NCI-H2171 treated with DMSO at 0.1 percent for 48 hours (cell line): Measurements from ENCODE around the gene PPP1CA.
A peak's percentile ranks its signal among the peaks of the same experiment; 100 is the strongest.

Experiments
- DNase-seq: peaks from one replicate; lab custom pipeline; 2025; lab: John Stamatoyannopoulos, UW

PPP1CA gene

GRCh38 chr11:67369275-67369674, 32.4 kb downstream of the PPP1CA start:
- no peak for DNase-seq

DNA sequence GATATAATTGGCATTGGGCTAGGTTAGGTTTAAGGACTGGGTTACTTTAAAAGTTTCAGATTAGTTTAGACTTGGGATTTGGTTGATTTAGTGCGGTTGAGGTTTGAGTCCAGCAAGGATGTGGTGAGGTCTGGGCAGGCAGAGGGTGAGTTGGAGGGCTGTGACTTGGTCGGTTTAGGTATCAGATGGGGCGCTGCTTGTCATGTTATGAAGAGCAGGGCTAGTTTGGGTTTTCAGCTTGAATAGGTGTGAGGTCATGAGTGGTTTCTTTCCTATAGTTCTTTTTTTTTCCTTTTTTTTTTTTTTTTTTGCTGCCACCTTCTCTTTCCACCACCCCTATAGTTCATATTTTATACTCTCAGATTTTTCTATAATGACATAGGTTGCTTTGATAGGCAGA, 33.0 kb downstream of the PPP1CA start:
- DNase-seq, result no peak

GRCh38 chr11:67367761-67368227, 33.9 kb downstream of the PPP1CA start:
- peak; percentile 86 for DNase-seq

GRCh38 chr11:67366961-67367760, 34.5 kb downstream of the PPP1CA start:
- peak; percentile 63 for DNase-seq

GRCh38 chr11:67366546-67366945, 35.1 kb downstream of the PPP1CA start:
- DNase-seq, result peak; percentile 42

DNA sequence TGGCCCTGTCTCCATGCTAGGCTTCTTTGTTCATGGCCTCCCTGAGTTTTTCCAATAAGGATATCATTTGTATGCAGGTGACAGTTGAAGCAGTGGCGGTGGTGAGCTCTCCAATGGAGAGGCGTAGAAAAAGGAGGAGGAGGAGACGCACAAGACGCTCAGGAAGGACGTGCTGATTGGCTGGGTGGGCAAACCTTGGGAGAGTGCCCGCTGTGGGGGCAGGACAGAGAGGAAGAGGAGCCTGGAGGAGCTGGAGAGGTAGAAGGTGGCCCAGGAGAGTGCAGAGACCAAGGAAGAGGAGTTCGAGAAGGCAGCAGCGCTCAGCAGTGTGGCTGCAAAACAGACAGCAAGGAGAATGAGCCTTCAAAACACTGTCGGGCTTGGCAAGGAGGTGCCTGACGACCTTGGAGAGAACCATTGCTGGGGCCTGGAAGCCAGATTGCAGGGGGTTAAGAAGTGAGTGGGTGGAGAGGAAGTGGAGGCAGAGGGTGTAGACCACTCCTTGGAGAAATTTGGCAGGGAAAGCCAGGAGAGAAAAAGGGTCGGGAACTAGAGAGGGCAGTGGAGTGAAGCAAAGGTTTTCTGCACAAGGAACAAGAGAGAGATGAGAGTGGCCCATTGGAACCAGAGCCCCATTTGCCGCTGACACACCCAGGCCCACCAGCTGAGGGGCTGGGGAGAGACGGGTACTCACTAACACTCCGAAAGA, 35.8 kb downstream of the PPP1CA start:
- no peak for DNase-seq

DNA sequence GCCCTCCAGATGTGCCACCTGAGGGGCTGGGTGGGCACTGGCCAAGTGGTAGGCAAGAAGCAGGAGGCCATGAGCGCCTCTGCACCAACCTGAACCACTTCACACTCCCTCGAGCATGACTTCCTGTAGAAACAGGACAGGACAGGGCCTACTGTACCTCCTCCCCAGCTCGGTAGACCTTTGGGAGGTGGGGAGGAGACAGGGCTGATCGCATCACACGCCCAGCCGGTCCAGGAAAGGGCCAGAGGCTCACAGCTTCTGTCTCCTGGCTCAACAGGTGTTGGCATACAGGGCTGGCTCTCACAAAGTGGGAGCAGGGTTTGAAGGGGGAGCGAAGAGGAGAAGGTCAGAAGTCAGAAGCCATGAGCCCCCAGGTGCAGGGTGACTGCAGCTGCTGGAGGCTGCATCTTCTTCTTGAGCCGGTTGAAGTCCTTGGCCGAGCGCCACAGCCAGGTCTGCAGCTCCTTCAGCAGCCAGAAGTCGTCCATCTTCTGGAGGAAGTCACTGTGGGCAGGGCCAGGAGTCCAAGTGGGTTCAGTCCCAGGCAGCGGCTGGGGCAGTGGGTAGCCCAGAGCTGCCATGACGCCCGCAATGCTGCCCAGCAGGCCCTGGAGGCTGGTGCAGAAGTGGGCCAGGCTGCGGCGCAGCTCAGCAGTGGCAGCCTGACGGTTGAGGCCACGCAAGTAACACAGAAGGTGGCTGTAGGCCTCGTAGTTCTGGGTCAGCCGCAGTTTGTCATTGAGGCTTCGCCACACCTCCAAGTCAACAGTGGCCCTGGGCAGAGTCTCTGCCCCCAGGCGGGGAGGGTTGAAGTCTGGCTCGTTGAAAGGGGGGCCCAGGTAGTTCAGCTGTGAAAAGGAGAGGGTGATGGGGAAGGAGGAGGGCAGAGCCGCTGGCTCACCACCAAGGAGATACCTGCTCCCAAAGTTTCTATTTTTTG, 36.6 kb downstream of the PPP1CA start:
- DNase-seq, result no peak

DNA sequence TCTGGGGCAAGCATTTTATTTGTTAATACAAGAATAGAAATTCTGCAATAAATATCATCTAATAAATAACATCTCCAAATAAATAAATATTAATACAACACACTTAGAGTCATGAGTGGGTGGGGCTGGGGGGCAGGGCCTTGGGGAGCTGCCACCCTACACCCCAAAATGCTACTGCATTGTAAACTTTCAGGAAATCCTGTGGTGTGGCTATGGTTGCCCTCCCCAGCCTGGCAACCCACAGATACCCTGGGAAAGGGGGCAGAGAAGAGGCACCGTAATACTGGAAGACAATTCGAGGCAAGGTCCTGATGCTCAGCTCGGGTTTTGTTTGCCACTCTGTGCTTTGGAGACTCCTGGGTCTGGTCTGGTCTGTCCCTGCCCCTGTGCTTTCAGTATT, 37.5 kb downstream of the PPP1CA start:
- DNase-seq, result no peak

DNA sequence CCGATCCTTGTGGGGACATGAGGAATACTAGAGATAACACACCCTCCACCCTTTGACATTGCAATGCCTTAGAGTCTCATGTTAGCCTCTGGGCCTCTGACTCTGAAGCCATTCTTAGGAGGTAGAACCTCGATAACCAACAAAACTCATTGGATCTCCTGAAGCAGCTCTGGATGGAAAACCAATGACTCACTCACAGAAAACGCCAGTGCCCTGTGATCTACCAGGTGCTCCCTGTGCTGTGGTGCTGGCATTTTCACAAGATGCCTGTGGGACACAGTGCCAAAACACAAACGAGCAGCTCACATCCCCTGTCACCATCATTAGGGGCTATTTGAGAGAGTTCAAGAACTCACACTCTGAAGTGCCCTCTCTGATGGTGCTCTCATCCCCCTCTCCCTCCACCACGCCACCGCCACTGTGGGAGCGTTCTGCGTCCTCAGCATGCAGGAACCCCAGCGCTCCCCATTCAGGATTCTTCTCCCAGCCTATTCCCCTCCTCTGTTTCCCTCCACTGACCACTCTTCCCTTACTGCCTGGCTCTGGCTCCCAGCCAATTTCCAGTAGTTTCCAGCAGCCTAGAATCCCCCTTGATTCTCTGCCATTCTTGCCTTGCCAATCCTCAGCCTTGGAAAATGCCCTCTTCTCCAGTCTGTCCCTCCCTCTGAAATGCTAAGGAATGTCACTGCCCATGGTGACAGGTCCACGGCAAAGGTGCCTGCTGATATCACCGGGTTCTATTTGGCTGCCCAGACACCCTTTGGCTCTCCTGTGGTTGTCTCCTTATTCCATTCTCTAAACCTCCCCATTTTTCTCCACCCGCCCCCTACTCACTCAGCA, 43.6 kb downstream of the PPP1CA start:
- no peak for DNase-seq

DNA sequence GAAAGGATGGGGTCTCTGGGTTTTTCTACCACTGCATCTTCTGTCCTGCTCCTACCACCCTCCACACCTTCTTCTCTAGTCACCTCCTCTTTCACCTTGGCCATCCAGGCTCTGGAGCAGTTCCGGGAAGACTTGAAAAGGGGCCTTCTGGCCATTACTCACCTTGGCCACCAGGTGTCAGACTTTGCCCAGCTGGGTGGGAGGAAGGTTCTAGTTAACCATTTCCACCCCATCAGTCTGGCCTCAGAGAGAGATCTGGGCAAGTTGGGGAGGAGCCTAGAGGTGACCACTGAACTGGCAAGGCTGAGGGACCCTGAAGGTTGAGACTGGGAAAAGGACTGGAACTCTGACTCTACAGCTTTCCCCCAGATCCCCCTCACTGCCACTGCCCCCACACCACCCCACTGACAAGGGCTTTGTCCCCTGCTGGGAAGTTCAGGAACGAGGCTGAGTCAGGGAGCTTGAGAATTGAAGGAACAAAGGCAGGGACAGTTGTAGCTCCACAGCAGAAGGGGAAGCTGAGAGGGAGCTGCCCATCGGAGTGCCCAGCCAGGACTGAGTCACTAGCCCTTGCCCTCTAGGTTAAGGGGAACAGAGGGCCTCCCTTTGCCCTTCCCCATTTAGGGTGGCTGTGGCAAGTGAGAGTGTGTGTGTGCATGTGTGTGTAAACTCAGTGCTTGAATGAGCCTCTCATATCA, 44.6 kb downstream of the PPP1CA start:
- peak; percentile 59 for DNase-seq

DNA sequence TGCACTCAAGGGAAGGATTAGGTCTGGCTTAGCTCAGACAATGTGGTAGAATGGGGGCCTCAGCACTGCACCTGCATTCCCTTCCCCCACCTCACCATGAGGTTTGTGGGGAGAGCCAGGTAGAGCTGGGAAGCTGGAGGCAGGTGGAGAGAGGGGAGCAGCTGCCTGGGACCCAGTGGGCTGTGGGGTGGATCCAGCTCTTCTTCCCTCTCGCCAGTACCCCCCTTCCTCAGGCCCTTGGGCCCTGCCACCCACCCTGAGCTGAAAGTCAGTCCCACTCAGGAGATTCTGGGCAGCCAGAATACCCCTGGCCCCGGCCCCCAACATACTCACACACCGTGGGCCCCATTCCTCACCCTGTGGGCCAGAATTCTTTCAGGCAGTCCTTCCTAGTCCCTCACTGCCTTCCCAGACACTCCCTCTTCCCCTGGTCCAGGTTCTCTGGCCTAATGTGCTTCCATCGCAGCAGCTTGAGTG, 45.2 kb downstream of the PPP1CA start:
- DNase-seq, result no peak

- DNase-seq, result no peak
Measured at GRCh38 chr11:67355794-67356386, 45.8 kb downstream of the PPP1CA start.

DNA sequence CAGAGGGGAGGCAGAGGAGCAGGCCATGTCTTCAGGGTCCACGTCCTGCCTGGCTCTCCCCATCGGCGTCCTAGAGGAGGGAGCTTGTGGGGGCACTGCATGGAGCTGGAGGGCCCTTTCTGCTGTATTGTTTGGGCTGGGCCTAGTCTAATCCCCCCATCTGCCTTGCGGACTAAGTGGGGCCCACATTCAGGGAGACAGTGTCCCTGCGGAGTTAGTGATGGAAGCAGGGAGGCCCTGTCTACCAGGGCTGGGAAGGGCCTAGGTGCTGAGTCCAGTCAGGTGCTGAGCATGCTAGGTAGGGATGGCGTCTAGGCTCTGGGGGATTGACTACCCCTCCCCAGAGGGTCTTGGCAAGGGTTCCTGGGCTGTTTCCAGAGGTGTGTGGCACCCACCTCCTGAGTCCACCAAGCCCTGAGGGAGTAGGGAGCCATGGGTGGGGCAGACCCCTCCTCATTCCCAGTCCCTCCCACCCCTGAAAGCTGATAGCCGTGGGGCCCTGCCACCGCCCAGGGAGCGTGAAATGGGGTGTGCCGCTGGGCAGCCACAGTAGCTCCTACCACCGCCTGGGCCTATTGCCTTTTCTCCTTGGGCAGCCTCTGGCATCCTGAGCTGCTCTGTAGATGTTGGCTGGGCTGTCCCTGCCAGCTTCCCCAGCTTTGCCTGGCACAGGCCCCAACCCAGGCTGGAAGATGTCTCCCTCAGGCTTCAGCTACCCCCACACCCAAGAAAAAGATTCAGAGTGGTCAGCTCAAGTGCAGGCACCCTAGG, 46.5 kb downstream of the PPP1CA start:
- no peak for DNase-seq

DNA sequence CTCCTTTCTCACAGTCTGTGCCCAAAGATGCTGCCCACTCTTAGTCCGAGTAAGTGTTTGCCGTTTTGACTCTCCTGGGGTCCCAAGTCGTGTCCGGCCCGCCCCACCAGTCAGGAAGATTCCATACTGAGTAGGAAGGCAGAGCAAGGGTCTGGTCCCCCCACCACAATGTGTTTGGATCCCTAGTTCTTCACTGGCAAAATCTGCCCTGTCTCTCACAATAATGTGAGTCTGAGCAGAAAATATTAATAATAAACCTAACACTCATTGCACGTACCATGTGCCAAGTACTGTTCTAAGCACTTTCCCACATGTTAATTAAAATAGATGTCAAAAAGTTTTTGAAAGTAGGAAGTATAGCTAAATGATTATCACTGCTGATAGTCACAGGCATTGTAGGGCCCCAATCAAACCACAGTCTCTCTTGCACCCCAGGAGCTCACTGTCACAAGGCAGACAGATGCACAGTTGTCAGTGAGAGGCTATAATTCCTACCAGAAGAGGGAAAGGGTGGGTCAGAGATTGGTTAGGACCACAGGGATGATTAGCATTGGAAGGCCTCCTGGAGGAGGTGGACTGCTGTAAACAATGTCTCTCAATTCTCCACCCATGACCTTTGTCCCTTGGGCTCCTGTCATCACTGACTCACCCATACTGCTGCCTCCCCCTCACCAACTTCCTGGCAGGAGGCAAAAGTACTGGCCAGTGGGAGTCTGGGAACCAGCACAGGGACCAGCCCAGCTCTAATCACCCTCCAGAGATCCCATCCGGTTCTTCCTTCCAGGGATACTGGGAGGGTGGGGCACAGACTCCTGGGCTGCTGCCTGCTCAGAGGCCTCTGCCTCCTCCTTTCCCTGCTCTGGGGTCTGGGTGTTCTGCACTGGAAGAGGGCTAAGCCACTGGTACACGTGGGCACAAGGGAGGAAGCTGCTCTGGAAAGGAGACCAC, 47.3 kb downstream of the PPP1CA start:
- DNase-seq, result no peak

- peak; percentile 86 for DNase-seq
Measured at GRCh38 chr11:67353317-67354074, 48.2 kb downstream of the PPP1CA start, which contains the start of gene POLD4. POLD4 (minus strand) TSS chr11:67353546; CDS start chr11:67353399, 147 bp downstream.

GRCh38 chr11:67352546-67353316, 48.9 kb downstream of the PPP1CA start:
- DNase-seq, result peak; percentile 57
